HG02973 (cell line): Measurements from ENCODE around the gene COG5.

Experiments used
- ATAC-seq: cut with Tn5 transposase; IDR thresholded peaks from one replicate; pipeline ENCODE4 v1.9.1; 2021; ENCODE audit warnings: moderate library complexity; ENCODE audit not compliant: unreplicated experiment

The COG5 gene

GRCh38 chr7:107344799-107345198 is 218.9 kb downstream of the COG5 start:
- ATAC-seq, result no peak

- ATAC-seq, result no peak
These were observed 219.4 kb downstream of the COG5 start for GRCh38 chr7:107344286-107344685.

- no peak for ATAC-seq
These were observed 225.6 kb downstream of the COG5 start for GRCh38 chr7:107338080-107338479.

- ATAC-seq, result no peak
These were observed 231.0 kb downstream of the COG5 start for GRCh38 chr7:107332488-107333269.

- no peak for ATAC-seq
These were observed 233.2 kb downstream of the COG5 start for GRCh38 chr7:107330478-107330877.

- ATAC-seq, result no peak
These were observed 235.6 kb downstream of the COG5 start for GRCh38 chr7:107327986-107328569.

GRCh38 chr7:107326061-107326460 is 237.7 kb downstream of the COG5 start:
- no peak for ATAC-seq

- ATAC-seq, result no peak
These were observed 241.7 kb downstream of the COG5 start for GRCh38 chr7:107322015-107322414.

GRCh38 chr7:107321611-107322010 is 242.1 kb downstream of the COG5 start:
- no peak for ATAC-seq

GRCh38 chr7:107319724-107320228 is 243.9 kb downstream of the COG5 start:
- ATAC-seq, result no peak

- no peak for ATAC-seq
These were observed 245.1 kb downstream of the COG5 start for GRCh38 chr7:107318523-107319160.

- ATAC-seq, result no peak
These were observed 248.0 kb downstream of the COG5 start for GRCh38 chr7:107315716-107316220.

- no peak for ATAC-seq
These were observed 250.4 kb downstream of the COG5 start for GRCh38 chr7:107313355-107313754.

- no peak for ATAC-seq
These were observed 251.3 kb downstream of the COG5 start for GRCh38 chr7:107312418-107312817.

GRCh38 chr7:107309296-107309695 is 254.4 kb downstream of the COG5 start:
- ATAC-seq, result no peak

GRCh38 chr7:107304636-107305035 is 259.1 kb downstream of the COG5 start:
- no peak for ATAC-seq

GRCh38 chr7:107304063-107304462 is 259.7 kb downstream of the COG5 start:
- ATAC-seq, result no peak

- ATAC-seq, result no peak
These were observed 261.4 kb downstream of the COG5 start for GRCh38 chr7:107302250-107302847.

- ATAC-seq, result no peak
These were observed 269.5 kb downstream of the COG5 start for GRCh38 chr7:107294182-107294581.

- no peak for ATAC-seq
These were observed 271.1 kb downstream of the COG5 start for GRCh38 chr7:107292591-107292990.

- no peak for ATAC-seq
These were observed 272.3 kb downstream of the COG5 start for GRCh38 chr7:107291434-107291833.
